Activated CD4-positive, alpha-beta T cell treated with anti-CD3 and anti-CD28 coated beads for 4 hours (primary cell): ENCODE measurements around the gene NCF4.
A peak's percentile ranks its signal among the peaks of the same experiment; 100 is the strongest.

Experiments used
- DNase-seq, 2 donors: peaks; one replicate each; pipeline ENCODE4 v3.0.0-alpha.2; 2020

The NCF4 gene

GRCh38 chr22:36838119-36839030 is 22.4 kb upstream of the NCF4 start:
- no peak for DNase-seq

- DNase-seq: no peak
Observed at GRCh38 chr22:36839356-36840073, 21.3 kb upstream of the NCF4 start.

- DNase-seq: no peak
Observed at GRCh38 chr22:36840106-36840505, 20.7 kb upstream of the NCF4 start.

GRCh38 chr22:36846271-36846670 is 14.5 kb upstream of the NCF4 start:
- no peak for DNase-seq

- no peak for DNase-seq
Observed at GRCh38 chr22:36846949-36847348, 13.9 kb upstream of the NCF4 start.

GRCh38 chr22:36850056-36850455 is 10.8 kb upstream of the NCF4 start:
- DNase-seq: no peak

- DNase-seq: no peak
Observed at GRCh38 chr22:36850682-36851081, 10.1 kb upstream of the NCF4 start.

- DNase-seq: no peak
Observed at GRCh38 chr22:36852056-36852973, 8.5 kb upstream of the NCF4 start.

GRCh38 chr22:36853407-36854099 is 7.3 kb upstream of the NCF4 start:
- DNase-seq: peak; percentile 76 to 87

GRCh38 chr22:36855478-36855877 is 5.3 kb upstream of the NCF4 start:
- DNase-seq: no peak

- peak; percentile 93 to 97 for DNase-seq
Observed at GRCh38 chr22:36856121-36856791, 4.5 kb upstream of the NCF4 start.

GRCh38 chr22:36856792-36857135 is 4.0 kb upstream of the NCF4 start:
- DNase-seq: no peak

GRCh38 chr22:36858156-36858555 is 2.6 kb upstream of the NCF4 start:
- no peak for DNase-seq

- no peak for DNase-seq
Observed at GRCh38 chr22:36858966-36859365, 1.8 kb upstream of the NCF4 start.

GRCh38 chr22:36860017-36860416 is 789 bp upstream of the NCF4 start:
- no peak for DNase-seq

- DNase-seq: no peak
Observed at GRCh38 chr22:36860438-36860820, 377 bp upstream of the NCF4 start.

- DNase-seq: no peak
Observed at GRCh38 chr22:36862251-36863242, 1.7 kb downstream of the NCF4 start.

- no peak for DNase-seq
Observed at GRCh38 chr22:36863281-36863680, 2.5 kb downstream of the NCF4 start.

- no peak for DNase-seq
Observed at GRCh38 chr22:36863979-36864378, 3.2 kb downstream of the NCF4 start.

- DNase-seq: no peak
Observed at GRCh38 chr22:36864454-36865215, 3.8 kb downstream of the NCF4 start.
